Anterior cingulate cortex (tissue), 58 donors: Measurements from ENCODE around the gene SIPA1L3.

ENCODE experiments used
- DNase-seq, 58 donors: peaks; one replicate each; lab custom pipeline; 2025; lab: John Stamatoyannopoulos, UW

The SIPA1L3 gene

DNA sequence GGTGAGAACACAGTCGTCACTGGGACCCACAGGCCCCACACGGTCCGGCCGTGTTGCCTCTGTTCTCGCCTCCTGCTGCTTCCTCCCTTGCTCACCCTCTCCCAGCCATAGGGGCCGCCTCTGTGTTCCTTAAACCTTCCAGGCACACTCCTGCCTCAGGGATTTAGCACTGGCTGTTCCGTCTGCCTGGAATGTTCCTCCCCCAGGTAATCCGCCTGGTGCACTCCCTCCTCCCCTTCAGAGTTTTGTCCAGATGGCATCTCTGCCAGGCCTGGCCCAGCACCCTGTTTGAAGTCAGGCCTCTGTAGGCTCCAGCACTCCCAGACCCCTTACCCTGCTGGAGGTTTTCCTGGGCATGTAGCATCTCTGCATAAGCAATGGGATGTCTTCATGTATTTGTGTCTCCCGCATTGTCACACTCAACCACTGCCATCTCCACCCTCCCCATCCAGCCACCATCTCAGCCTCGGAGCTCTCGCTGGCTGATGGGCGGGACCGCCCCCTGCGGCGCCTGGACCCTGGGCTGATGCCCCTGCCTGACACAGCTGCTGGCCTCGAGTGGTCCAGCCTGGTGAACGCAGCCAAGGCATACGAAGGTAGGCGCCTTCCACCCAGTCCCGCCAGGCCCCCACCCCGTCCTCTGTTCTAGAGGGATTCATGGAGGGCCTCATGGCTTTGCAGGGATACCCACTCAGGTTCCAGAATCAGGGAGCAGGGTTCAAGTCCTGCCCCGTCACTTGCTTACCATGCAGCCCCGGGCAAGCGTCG lies 291.1 kb downstream of the SIPA1L3 start:
- no peak for DNase-seq

GRCh38 chr19:38199340-38199739 lies 292.3 kb downstream of the SIPA1L3 start:
- peak in 1 of 58 donors; percentile 34 for DNase-seq

GRCh38 chr19:38201731-38202130 lies 294.7 kb downstream of the SIPA1L3 start:
- DNase-seq, result no peak

DNA sequence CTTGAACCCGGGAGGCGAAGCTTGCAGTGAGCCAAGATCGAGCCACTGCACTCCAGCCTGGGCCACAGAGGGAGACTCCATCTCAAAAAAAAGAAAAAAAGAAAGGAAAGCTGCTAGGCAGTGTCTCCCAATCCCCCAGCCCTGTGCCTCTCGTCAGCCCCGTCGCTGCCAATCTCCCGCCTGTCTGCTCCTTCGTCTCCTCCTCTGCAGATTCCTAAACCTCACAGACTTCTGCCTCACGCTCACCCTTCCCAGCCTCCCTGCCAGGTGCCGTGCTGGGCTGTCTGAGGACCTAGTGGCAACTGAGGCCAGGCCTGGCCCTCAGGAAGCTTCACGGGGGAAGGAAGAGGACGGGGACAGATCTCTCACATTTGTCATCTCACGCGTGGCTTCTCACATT lies 295.5 kb downstream of the SIPA1L3 start:
- peak in 3 of 58 donors; percentile 22 to 31 (median 24) for DNase-seq

GRCh38 chr19:38203197-38203596 lies 296.2 kb downstream of the SIPA1L3 start:
- no peak for DNase-seq

- DNase-seq, result no peak
Measured at GRCh38 chr19:38204096-38204495, 297.1 kb downstream of the SIPA1L3 start.

GRCh38 chr19:38204728-38205127 lies 297.7 kb downstream of the SIPA1L3 start:
- no peak for DNase-seq

GRCh38 chr19:38206006-38206745 lies 299.2 kb downstream of the SIPA1L3 start:
- no peak for DNase-seq

DNA sequence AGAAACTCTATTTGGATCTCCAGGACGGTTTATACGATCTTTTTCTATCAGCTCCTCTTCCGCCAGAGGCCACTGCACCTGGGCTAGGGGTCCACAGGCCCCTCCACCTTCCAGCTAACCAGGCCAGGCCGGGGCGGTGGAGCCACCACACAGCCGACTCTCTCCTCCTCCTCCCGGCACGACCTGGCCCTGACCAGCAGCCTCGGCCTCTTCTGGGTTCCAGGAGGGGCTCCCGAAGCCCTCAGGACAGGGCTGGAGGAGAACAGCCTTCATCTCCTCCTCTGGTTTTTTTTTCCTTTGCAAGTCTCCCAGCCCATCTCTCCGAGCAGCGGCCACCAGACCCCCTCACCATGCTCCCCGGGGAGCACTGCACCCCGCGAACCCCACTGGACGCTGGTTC lies 299.9 kb downstream of the SIPA1L3 start:
- DNase-seq, result no peak

GRCh38 chr19:38207543-38207942 lies 300.5 kb downstream of the SIPA1L3 start:
- DNase-seq, result peak in 1 of 58 donors; percentile 41

DNA sequence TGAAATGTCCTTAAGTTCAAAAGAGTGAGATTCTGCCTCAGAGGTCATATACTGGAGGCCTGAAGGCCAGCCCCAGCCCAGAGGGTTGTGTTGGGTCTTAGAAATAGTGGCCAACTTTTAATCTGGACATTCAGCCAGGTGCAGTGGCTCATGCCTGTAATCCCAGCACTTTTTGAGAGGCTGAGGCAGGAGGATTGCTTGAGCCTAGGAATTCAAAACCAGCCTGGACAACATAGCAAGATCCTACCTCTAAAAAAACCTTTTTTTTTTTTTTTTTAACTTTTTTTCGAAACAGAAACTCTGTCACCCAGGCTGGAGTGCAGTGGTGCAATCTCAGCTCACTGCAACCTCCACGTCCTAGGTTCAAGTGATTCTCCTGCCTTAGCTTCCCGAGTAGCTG lies 301.6 kb downstream of the SIPA1L3 start:
- no peak for DNase-seq

DNA sequence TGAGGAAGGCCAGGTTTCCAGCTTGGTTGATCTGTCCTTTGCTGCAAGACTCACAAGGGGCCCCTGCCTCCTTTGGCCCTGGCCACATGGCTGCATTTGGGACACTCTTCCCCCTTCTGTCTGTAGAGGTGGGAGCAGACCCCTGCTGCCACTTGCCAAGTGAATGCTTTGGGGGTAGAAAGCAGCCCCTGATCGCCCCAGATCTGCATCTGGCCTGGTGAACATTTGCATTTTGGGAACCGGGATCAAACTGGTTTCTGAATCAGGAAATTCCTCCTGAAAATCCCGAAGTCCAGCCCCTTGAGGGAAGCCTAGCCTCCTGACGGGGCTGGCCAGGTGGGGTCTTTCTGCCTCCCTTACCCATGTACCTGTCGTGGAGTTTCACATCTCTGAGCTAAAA lies 302.1 kb downstream of the SIPA1L3 start:
- no peak for DNase-seq

DNA sequence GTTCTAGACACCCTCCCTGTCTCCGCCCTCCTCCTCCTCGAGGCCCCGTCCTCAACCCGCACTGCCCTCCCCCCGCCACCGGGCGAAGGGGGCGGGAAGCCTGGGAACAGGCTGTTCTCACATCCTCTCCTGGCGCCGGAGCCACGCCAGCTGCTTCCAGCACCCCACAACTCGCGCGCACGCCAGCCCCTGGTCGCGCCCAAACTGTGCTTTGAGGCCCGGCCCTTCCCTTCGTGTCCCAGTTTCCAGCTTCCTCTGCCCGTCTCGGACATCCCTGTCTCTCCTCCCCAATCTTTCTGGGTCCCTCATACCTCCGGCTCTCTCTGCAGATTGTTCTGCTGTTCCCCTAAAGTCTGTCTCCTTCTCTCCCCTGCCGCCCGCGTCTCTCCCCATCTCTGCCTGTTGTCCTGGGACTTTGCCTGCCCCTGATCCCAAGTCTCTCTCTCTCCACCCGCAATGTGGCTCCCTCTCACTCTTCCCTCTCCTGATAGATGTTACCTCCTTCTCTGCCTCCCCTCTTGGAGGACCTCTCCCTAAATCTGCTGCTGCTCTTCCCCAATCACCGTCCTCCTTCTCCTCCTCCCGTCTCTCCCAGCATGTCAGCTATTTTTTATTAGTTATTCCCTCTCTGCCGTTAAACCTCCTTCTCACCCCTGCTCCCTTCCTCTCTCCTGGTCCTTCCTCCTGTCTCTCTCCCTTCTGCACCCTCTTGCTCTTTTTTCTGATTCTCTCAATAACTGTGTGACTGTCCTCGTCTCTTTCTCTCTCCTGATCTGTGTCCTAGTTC lies 302.9 kb downstream of the SIPA1L3 start:
- DNase-seq, result peak in 57 of 58 donors; percentile 33 to 93 (median 76)

GRCh38 chr19:38210458-38210987 lies 303.5 kb downstream of the SIPA1L3 start:
- DNase-seq, result peak in 56 of 58 donors; percentile 30 to 89 (median 74)

- DNase-seq, result peak in 6 of 58 donors; percentile 14 to 54 (median 26)
Measured at GRCh38 chr19:38211151-38211591, 304.2 kb downstream of the SIPA1L3 start.

DNA sequence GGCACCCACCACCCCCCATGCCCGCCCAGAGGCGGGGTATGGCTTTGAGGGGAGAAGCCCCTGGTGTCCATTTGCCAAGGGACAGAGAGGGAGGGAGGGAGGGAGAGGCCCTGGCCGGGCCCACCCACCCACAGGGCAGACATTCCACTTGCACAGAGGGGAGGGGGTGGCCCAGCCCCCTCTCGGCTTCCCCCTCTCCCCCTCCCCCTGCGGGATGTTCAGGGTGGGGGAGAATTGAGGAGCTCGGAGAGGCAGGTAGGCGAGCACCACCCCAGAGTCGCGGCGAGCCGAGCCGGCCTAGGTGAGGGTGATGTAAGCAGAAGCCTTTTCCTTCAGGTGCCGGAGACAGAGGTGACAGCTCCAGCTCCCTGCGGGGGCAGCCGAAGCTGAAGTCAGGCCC lies 304.8 kb downstream of the SIPA1L3 start:
- peak in 2 of 58 donors; percentile 19 to 27 for DNase-seq

DNA sequence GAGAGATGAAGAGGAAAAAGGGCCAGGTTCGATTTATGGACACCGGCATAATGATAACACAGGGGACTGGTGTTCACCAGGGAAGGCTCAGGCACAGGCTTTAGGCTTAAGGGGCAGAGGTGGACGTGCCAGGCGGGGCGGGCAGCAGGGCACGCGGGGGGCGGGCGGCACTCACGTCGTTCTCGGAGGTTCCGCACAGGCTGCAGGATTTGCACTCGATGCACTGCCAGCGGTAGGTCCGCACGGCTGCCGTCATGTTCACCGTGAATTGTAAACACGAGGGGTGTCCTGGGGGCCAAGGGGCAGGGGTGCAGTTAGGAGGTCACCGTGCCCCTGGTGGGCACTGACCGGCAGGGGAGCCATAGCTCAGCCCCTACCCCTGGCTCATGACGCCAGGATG lies 306.5 kb downstream of the SIPA1L3 start:
- DNase-seq, result no peak

DNA sequence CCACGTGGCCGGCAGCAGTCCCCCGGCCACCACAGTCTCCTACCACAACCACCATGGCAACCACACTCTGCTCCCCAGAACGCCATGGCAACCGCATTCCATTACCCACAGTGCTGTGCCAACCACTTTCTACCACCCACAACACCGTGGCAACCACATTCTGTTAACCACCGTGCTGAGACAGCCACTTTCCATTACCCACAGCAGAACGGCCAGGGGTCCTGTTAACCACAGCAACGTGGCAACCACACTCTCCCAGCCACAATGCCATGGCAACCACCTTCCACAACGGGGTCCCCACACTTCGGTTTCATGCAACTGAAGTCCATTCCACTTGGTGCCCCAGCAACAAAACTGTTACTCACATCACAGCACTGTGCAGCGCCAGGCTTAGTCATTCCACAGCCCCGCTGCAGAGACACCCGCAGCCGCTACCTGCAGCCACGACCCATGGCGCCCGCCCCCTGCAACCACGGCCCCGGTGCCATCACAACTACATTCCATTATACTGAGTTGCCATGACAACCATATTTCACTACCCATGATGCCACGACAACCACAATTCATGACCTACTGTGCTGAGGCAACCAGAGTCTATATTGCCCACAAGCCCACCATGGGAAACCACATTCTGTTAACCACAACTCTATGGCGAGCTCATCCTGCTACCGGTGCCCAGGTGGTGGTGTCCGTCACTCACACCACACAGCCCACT lies 307.1 kb downstream of the SIPA1L3 start:
- DNase-seq, result peak in 48 of 58 donors; percentile 12 to 83 (median 52)

DNA sequence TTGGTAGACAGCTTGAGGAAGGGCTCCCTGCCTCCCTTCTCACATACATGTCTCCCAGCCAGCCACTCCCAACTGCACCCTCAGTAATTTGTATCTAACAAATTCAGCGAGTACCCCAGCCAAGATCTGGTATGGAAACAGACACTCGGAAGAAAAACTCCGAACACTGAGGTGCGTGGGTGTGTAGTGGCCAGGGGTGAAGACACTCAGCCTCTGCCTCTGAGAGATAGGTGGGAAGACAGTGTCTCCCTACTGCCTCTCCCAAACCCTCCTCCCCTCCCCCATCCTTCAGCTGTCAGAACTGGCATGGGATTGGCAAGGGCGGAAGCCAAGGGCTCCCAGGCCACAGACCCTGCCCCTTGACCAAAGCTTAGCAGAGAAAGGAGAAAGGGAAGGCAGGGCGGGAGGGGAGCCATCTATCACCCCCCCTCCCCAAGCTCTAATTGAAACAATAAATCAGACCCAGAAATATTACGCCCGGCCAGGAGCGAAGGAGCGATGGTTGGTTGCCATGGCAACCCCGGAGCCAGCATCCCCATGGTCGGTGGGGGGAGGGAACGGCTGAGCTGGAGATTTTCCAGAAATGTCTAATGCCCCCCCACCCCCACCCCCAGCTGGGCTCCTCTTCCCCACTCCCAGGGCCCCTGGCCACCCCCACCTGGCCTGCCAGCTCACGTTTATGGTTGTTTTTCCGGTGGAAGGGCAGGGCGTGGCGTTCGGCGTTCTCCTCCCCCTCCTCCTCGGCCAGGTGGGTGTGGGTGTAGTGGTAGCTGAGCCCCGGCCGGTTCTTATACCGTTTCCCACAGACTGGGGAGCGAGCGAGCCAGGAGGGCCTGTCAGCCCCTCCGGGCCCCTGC lies 310.0 kb downstream of the SIPA1L3 start:
- DNase-seq, result peak in 12 of 58 donors; percentile 15 to 76 (median 38)
